ENCODE results near the gene TMEM254.

TMEM254 gene

DNA sequence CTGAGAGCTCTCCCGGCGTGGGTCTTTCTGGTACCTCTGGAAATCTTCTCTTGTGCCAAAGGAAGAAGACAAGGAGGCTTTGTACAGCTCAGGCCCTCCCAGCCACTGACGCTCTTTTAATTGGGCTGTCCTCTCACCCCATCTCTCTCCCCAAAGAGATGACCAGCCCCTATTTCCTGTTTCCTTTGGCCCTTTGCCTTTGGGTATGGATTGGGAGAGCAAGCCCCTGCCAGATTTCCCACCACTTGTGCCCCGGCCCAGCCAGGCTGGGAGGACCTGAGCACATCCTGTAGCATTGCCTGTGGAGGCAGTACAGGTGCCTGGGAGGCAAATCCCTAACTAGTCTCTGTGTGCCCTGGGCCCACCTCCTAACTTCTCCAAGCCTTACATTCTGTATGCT is 48.4 kb downstream of the TMEM254 start:
- TF ChIP-seq, protein P1, sequence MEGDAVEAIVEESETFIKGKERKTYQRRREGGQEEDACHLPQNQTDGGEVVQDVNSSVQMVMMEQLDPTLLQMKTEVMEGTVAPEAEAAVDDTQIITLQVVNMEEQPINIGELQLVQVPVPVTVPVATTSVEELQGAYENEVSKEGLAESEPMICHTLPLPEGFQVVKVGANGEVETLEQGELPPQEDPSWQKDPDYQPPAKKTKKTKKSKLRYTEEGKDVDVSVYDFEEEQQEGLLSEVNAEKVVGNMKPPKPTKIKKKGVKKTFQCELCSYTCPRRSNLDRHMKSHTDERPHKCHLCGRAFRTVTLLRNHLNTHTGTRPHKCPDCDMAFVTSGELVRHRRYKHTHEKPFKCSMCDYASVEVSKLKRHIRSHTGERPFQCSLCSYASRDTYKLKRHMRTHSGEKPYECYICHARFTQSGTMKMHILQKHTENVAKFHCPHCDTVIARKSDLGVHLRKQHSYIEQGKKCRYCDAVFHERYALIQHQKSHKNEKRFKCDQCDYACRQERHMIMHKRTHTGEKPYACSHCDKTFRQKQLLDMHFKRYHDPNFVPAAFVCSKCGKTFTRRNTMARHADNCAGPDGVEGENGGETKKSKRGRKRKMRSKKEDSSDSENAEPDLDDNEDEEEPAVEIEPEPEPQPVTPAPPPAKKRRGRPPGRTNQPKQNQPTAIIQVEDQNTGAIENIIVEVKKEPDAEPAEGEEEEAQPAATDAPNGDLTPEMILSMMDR (IDR thresholded peaks at IDR 0.05), result no peak

DNA sequence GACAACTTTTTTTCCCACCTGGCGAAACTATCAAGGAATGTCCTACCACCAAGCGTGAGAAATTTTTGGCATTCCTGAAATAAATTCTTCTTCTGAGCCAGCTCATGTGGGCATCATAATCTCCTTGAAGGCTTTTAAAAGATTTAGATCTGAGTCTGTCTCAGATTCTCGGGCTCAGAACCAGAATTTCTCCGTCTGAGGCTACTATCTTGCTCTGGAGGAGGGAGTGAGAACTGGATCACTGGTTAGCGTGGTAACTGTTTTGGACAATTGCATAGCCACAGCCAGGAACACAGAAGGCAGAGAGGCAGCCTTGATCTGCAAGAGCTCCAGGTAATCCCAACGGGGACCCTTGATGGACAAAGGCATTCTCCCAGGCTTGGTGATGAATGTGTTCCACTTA is 53.0 kb downstream of the TMEM254 start:
- TF ChIP-seq, protein P1 (IDR thresholded peaks at IDR 0.05), result no peak

DNA sequence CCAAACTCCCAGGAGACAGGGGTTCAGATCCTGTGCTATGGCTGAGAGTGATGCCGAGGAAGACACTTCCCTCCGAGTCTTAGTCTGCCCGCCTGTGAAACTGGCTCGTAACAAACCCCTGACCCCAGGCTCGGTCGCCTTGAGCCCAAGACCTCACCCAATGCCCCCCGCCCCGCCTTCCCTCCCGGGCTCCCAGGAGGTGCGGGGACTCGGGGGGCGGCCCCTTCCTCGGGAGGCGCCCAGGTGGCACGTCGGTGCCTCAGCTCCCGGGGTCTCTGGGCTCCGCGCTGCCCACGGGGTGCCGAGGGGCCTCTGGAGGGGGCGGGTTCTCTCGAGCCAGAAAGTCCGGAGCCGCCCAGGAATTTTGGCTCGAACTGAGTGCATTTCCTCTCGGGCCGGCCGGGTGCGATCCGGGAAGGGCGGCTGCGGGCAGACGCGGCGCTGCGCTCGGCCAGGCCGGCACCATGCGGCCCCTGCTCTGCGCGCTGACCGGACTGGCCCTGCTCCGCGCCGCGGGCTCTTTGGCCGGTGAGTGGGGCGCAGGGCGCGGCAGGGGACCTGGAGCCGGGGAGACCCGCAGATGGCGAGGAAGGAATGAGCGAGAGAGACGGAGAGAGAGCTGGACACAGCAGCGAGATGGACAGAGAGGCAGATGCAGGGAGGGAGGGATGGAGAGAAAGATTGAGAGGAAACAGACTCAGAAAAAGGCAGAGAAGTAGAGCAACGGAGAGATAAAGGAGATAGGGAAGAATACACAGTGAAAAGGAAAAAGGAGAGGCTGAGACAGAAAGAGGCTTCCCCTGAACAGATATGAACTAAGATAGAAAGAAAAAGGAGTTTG is 54.1 kb downstream of the TMEM254 start, which contains the start of gene PLAC9:
TSS of gene PLAC9 (plus strand) at position 432 of the 841 bp plus-strand sequence. CDS start at position 465, 33 bp downstream.
- TF ChIP-seq, protein P1 (IDR thresholded peaks at IDR 0.05), result no peak

DNA sequence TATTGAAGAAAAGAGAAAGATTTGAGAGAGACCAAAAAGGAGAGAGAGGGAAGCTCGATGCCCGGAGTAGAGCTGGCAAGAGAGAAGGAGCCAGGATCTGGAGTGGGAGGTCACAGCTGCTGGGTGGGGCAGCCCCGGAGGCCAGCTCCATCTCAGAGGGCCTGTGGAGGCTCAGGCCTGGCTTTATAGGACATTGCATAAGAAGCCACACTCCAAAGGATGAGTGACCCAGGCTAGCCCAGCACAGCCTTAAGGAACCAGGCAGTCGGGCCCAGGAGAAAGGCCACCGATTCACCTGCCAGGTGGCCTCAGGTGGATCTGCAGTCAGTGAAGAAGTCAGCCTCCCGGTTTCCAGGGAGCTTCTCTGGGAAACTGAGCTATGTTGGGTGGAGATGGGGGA is 54.7 kb downstream of the TMEM254 start:
- TF ChIP-seq, protein P1 (IDR thresholded peaks at IDR 0.05), result no peak

DNA sequence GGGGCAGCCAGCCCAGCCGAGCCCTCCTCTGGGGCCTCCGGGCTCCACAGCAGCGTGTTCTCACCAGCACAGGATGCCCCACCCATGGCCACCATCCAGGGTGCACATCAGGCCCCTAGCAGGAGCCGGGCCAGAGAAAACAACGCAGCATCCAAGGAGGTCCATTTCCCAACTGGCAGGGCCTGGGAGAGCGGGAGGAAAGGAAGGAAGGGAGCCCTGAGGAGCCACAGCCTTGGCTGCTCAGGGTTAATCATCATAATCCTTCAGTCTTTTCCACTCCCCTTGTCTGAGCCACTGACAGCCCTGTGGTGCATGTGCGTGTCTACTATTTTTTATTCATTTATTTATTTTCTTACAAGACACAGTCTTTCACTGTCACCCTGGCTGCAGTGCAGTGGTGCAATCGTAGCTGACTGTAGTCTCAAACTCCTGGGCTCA is 57.7 kb downstream of the TMEM254 start:
- TF ChIP-seq, protein P1 (IDR thresholded peaks at IDR 0.05), result no peak

DNA sequence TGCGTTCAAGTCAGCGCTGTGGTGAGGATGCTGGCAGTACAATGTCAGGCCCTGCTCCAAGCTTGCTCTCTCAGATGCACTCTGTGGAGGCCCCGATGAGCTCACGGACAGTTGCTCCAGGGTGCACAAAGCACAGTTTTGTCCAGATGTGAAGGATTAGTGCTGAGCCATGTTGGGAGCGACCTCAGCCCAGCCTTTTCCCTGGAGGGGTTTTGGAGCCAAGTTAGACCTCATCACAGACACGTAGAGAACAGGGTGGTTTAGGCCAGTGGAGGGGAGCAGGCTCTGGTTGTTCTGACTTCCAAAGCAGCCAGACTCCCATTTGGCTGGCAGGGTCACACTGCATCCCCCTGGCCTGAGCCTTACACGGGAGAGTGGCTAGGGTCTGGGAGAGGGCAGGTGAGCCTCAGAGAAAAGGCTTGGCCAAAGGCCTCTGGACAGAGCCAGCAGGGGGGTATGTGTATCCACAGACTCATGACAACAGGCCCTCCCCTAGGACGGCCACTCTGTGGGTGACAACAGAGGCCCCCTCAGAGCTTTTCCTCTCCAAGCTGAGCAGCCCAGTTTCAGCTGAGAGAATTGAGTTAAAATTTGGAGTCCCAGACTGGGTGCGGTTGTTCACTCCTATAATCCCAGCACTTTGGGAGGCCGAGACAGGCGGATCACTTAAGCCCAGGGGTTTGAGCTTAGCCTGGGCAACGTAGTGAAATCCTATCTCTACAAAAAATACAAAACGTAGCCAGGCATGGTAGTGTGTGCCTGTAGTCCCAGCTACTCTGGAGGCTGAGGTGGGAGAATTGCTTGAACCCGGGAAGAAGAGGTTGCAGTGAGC is 58.8 kb downstream of the TMEM254 start:
- TF ChIP-seq, protein P1 (IDR thresholded peaks at IDR 0.05), result no peak

DNA sequence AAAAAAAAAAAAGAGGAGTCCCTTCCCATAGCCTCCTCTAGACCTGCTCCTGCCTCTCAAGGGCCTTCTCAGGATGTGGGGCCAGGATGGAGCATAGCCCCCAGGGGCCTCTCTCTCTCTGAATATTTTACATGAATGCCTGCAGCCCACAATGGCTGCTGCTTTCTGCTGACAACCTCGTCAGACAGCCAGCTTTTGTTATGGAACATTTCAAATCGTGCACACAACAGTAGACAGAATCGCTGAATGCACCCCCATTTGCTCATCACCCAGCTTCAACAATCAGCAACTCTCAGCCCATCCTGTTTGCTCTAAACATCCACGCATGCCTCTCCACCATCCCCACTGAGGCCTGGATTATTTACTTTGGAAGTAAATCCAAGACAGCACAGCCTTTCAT is 59.5 kb downstream of the TMEM254 start:
- TF ChIP-seq, protein P1 (IDR thresholded peaks at IDR 0.05), result no peak
